ENCODE measurements around the gene ACOX1.

Gene ACOX1

GRCh38 chr17:75978938-75979704, at the start of gene ACOX1, which contains the start of gene TEN1:
Gene ACOX1 (minus strand): TSS chr17:75979166. CDS start chr17:75979073, 93 bp downstream.
Gene TEN1 (plus strand): TSS chr17:75979240. CDS start chr17:75986193, 6,953 bp downstream.
- DNase-seq, result peak; percentile 97

DNA sequence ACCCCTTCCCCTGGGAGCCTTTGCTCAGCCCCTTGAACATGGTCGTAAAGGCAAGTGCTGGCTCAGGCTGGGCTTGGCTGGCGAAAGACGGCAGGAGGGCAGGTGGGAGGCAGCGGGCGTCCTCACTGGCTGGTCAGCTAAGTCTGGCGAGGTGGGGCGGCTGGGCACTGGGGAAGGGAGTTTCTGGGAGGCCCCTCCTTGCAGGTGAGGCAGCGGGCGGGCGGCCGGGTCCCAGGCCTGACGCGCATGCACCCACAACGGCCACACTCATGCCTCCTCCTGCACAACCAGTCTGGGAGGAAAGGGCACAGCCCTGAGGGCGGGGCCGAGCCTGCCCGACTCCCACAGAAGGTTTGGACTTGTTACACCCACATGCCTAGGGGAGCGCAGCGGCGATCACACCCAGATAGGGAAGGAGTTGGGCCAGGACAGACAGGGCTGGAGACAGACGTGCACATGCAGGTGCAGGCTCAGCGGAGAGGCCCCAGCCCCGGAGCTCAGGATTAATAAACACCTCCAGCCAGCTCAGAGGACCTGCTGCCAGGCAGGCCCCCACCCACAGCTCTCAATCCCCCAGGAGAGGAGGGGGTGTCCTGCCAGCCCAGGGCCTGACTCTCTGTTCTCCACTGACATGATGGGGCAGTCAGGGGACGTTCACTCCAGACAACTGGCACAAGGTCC, 48.3 kb upstream of the ACOX1 start, which contains the start of gene EVPL:
EVPL (minus strand) TSS at position 148 of the 681 bp plus-strand sequence; CDS start at position 40, 108 bp downstream.
- no peak for DNase-seq

GRCh38 chr17:76026714-76027158, 47.8 kb upstream of the ACOX1 start:
- DNase-seq, result no peak

GRCh38 chr17:76025294-76025693, 46.3 kb upstream of the ACOX1 start:
- DNase-seq, result no peak

- no peak for DNase-seq
Observed at GRCh38 chr17:76024353-76024752, 45.4 kb upstream of the ACOX1 start.

DNA sequence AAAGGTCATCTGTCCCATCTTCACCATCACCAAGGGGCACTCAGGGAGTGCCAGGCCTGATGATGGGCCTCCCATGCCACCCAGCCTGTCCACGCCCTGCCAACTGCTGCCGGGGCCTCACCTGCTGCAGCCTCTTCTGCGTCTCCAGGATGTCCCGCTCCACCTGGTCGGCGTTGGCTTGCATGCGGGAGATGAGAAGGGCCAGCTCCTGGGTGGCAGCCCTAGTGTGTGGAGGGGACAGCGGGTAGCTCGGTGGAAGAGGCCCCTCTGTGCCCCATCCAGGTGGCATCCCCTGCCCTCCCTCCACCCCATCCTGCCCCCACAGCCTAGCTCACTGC, 44.9 kb upstream of the ACOX1 start:
- DNase-seq, result no peak

GRCh38 chr17:76022973-76023899, 44.3 kb upstream of the ACOX1 start:
- no peak for DNase-seq

GRCh38 chr17:76022285-76022684, 43.3 kb upstream of the ACOX1 start:
- no peak for DNase-seq

DNA sequence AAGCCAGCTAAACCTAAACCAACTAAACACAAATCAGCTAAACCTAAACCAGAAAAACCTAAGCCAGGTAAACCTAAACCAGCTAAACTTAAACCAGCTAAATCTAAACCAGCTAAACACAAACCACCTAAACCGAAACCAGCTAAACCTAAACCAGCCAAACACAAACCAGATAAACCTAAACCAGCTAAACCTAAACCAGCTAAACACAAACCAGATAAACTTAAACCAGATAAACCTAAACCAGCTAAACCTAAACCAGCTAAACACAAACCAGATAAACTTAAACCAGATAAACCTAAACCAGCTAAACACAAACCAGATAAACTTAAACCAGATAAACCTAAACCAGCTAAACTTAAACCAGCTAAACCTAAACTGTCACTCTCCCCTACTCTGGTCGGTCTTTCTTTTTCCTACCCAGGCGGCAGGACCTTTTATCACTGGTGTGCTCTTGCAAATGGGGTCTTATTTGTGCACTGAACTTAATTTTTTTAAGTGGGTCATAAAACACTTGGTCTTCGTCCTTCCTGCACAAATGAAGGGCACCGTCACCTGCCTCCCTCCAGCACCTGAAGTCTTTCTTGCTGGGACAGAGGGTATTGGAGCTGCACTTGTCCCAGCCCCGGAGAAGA, 41.0 kb upstream of the ACOX1 start:
- no peak for DNase-seq

DNA sequence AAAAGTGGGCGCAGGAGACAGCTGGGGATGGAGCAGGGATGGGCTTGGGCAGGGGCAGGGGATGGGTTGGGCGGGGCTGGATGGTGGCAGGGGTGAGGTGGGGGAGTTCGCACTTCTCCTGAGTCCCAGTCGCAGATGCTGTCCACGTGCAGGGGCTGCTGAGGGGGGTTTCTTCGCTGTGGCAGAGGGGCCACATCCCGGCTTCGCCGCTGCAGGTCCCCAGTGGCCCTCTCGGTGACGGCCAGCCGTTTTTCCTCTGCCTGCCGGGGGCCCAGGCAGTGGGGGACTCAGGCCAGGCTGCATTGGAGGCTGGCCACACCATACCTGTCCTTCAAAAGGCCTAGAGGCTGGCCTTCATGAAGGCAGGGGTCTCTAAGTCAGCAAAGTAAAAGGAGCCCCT, 39.8 kb upstream of the ACOX1 start:
- DNase-seq, result no peak

GRCh38 chr17:76018340-76018680, 39.3 kb upstream of the ACOX1 start:
- DNase-seq, result no peak

- no peak for DNase-seq
Observed at GRCh38 chr17:76017481-76018339, 38.7 kb upstream of the ACOX1 start.

- peak; percentile 55 for DNase-seq
Observed at GRCh38 chr17:76014925-76015261, 35.9 kb upstream of the ACOX1 start.

DNA sequence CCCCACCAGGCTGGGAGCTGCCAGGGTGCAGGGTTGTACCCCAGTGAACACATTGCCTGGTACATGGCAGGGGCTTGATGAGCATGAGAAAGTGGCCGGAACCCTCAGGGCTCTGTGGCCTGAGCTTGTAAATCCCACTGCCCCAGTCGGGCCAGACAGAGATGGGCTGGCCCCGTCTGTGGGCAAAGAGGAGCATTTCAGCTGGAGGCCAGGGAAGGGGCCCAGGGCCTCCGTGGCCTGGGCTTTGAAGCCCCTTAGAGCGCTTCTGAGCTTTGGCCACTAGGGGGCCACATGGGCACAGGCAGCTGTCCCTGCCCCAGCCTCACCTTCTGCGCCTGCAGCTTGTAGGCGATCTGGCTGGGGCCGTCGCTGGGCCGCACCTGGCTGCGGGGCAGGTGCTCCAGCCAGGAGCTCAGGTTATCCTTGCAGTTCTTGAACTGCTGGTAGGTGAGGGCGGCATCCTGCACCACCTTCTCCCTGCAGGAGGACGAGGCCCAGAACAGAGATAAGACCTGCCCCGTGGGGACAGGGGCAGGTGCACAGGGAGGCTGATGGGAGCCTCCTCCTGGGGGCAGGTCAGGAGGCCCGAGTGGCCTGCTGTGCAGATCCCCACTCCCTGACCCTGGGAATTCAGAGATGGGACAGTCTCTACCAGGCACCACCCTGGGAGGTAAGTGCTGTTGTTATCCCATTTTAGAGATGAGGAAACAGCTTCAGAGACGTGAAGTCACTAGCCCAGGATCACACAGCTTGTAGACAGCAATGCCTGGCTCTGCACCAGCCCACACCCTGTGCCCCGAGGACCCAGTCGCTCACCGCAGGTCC, 35.3 kb upstream of the ACOX1 start:
- DNase-seq, result peak; percentile 71

GRCh38 chr17:76013377-76013932, 34.5 kb upstream of the ACOX1 start:
- no peak for DNase-seq

- DNase-seq, result no peak
Observed at GRCh38 chr17:76011951-76012350, 33.0 kb upstream of the ACOX1 start.

- DNase-seq, result no peak
Observed at GRCh38 chr17:76009969-76010661, 31.1 kb upstream of the ACOX1 start.

DNA sequence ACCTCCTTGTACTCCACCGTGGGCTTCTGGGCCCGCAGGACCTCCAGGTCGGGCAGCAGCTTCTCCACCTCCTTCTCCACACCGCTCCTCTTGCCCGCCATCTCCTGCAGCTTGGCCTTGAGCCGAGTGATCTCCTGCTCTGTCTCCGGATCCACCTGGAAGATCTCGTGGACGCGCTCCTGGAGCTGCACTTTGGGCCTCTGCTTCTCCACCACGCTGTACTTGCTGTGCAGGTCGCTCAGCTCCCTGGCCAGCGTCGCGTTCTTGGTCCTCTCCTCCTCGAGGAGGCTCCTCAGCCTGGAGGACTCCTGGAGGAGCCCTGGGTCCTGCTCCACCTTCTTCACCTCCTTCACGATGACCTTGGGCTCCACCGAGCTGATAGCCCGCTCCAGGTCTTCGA, 30.5 kb upstream of the ACOX1 start:
- no peak for DNase-seq

- no peak for DNase-seq
Observed at GRCh38 chr17:76008630-76009425, 29.9 kb upstream of the ACOX1 start.

All from NCI-H2171 treated with DMSO at 0.1 percent for 48 hours (cell line).